ENCODE results near the gene RAD21L1.

RAD21L1 gene

DNA sequence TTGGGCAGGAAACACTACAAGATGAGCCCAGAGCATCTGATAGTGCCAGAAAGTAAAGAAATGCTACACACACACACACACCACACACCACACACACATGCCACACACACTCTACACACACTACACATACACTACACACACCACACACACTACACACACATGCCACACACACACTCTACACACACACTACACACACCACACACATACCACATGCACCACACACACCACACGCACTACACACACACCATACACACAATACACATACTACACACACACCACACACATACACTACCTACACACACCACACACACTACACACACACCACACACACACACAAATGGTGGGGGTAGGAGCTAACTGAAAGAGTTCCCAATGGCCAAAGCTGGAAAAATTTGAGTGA lies 37.5 kb upstream of the RAD21L1 start:
- no peak overlapping the region for H3K4me3 ChIP-seq (ENCODE audit: low read depth, low read length)
- TF ChIP-seq, protein P1, sequence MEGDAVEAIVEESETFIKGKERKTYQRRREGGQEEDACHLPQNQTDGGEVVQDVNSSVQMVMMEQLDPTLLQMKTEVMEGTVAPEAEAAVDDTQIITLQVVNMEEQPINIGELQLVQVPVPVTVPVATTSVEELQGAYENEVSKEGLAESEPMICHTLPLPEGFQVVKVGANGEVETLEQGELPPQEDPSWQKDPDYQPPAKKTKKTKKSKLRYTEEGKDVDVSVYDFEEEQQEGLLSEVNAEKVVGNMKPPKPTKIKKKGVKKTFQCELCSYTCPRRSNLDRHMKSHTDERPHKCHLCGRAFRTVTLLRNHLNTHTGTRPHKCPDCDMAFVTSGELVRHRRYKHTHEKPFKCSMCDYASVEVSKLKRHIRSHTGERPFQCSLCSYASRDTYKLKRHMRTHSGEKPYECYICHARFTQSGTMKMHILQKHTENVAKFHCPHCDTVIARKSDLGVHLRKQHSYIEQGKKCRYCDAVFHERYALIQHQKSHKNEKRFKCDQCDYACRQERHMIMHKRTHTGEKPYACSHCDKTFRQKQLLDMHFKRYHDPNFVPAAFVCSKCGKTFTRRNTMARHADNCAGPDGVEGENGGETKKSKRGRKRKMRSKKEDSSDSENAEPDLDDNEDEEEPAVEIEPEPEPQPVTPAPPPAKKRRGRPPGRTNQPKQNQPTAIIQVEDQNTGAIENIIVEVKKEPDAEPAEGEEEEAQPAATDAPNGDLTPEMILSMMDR (IDR thresholded peaks at IDR 0.05; ENCODE audit: borderline replicate concordance, insufficient read depth, low read depth, low read length): no peak

GRCh38 chr20:1189827-1190226 lies 36.0 kb upstream of the RAD21L1 start:
- no peak overlapping the region for H3K4me3 ChIP-seq (ENCODE audit: low read depth, low read length)
- TF ChIP-seq, protein P1 (IDR thresholded peaks at IDR 0.05; ENCODE audit: borderline replicate concordance, insufficient read depth, low read depth, low read length): no peak

DNA sequence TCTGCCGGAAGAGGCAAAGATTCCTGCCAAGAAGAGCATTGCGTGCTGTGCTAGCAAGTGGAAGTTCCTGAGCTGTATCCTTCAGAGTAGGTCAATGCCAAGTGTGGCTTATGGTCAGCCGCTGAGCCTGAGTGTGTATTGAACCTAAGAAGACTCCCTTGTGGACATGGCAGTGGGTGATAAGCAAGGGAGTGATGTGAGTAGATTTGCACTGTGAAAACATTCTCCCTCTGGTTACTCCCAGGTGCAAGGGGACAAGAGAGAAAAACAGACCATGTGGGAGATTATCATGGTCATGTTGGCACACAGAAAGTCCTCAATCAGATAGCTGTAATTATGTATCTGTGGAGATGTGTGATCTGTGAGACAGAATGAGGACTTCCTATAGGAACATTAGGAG lies 35.0 kb upstream of the RAD21L1 start:
- H3K4me3 ChIP-seq (ENCODE audit: low read depth, low read length): no peak overlapping the region
- TF ChIP-seq, protein P1 (IDR thresholded peaks at IDR 0.05; ENCODE audit: borderline replicate concordance, insufficient read depth, low read depth, low read length): no peak

DNA sequence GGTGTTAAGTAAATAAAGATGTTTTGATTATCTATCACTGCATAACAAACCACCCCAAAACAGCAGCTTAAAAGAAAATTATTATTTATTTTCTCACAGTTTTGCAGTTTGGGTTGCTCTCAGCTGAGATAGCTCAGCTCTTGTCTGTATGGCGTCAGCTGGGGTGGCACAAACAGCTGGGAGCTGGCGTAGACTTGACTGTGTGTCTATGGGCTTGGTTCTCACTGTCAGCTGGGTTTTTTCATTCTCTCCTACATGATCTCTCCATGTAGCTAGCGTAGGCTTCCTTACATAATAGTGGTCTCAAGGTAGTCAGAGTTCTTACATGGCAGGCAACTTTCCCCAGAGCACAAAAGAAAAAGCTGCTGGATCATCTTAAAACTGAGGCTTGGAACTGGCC lies 34.5 kb upstream of the RAD21L1 start:
- no peak overlapping the region for H3K4me3 ChIP-seq (ENCODE audit: low read depth, low read length)
- TF ChIP-seq, protein P1 (IDR thresholded peaks at IDR 0.05; ENCODE audit: borderline replicate concordance, insufficient read depth, low read depth, low read length): no peak

- no peak overlapping the region for H3K4me3 ChIP-seq (ENCODE audit: low read depth, low read length)
- TF ChIP-seq, protein P1 (IDR thresholded peaks at IDR 0.05; ENCODE audit: borderline replicate concordance, insufficient read depth, low read depth, low read length): no peak
Observed at GRCh38 chr20:1195226-1195625, 30.6 kb upstream of the RAD21L1 start.

GRCh38 chr20:1196634-1197033 lies 29.2 kb upstream of the RAD21L1 start:
- TF ChIP-seq, protein P1 (IDR thresholded peaks at IDR 0.05; ENCODE audit: borderline replicate concordance, insufficient read depth, low read depth, low read length): no peak
- H3K4me3 ChIP-seq (ENCODE audit: low read depth, low read length): no peak overlapping the region

DNA sequence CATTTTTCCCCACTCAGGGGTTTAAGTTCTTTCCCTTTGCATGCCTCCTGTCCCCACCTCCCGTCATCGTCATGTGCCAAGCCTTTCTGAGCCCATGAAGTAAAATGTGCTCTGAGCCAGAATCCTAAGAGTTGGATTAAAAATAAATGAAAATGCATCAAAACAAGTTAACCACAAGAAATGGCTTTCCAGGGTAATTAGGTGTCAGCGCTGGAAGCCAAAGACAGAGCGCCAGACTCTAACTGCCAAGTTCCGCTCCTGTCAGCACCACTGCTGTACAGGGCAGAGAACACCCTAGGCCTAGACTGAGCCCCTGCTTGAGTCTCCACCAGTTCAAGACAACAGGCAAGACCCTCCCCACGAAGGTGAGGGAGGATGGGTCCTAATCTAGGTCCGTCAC lies 28.0 kb upstream of the RAD21L1 start:
- TF ChIP-seq, protein P1 (IDR thresholded peaks at IDR 0.05; ENCODE audit: borderline replicate concordance, insufficient read depth, low read depth, low read length): no peak
- no peak overlapping the region for H3K4me3 ChIP-seq (ENCODE audit: low read depth, low read length)
